Stimulated activated CD4-positive, alpha-beta T cell treated with anti-CD3 and anti-CD28 coated beads, TNF-alpha, amount 100 ng/mL, for 24 hours (primary cell): ENCODE measurements around the gene GNAT1.

Experiments used
- DNase-seq, 3 experiments: peaks; one replicate each; pipeline ENCODE4 v3.0.0-alpha.2; 2020; ENCODE audit warnings: low read depth in 3 of 3

Gene GNAT1

GRCh38 chr3:50162034-50162883 is 29.2 kb upstream of the GNAT1 start:
- no peak for DNase-seq

- no peak for DNase-seq
Measured at GRCh38 chr3:50163572-50164455, 27.6 kb upstream of the GNAT1 start.

DNA sequence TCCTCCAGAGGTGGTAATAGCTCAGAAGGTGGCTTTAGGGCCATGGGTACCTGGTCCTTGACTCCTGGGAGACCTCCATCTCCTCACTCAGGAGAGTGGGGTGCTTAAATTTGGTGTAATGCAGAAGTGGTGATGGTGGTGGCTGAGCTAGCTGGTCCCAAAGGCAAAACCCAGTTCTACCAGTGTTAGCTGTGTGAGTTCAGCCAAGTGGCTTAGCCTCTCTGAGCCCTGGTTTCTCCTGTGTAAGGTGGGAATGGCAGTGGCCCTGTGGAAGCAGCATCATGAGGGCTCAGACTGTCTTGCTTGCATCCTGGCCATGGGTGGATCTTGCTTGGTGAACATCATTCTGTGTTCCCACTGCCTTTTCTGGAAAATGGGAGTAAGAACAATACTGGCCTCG is 26.9 kb upstream of the GNAT1 start:
- no peak for DNase-seq

DNA sequence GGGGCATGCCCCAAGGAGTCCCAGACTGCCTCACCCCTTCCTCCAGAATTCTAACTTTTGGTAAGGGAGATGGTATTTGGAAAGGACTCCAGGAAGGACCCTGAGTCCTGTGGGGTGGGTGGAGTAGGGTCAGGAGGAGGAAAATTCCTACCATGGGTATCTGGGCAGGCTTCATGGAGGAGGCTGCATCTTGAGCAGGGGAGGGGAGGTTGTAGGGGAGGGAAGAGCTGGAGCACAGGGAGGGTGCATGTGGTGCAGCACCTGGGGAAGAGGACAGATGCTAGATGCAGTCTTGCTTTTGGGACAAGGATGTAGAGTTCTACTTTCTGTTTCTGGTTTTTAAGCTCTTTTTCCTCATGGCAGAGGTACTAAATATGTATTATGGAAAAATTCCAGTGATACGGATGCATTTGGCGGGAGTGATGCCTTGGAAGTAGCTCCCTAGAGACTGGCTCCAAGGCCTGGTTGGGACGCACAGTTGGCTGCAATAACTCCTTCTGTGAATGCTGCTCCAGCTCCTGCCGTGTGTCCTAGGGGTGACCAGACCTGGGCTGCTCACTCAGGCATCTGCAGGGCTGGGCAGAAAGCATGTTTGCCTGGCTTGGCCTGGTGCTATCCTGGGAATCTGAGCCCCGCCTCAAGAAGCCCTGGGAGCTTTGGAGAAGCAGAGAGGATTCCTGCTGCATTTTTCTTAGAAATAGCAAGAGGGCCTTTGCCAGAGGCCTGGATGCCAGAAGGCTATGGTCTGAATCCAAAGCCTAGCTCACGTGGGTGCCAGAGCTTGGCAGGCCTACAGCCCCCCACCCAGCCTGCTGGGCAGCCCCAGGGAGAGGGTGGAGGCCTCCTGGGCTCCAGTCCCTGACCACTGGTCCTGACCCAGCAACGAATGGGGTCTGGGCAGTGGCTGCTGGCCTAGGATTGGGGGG is 26.2 kb upstream of the GNAT1 start:
- no peak for DNase-seq

GRCh38 chr3:50165910-50166538 is 25.4 kb upstream of the GNAT1 start:
- no peak for DNase-seq

- DNase-seq, result no peak
Measured at GRCh38 chr3:50166620-50167019, 24.8 kb upstream of the GNAT1 start.

DNA sequence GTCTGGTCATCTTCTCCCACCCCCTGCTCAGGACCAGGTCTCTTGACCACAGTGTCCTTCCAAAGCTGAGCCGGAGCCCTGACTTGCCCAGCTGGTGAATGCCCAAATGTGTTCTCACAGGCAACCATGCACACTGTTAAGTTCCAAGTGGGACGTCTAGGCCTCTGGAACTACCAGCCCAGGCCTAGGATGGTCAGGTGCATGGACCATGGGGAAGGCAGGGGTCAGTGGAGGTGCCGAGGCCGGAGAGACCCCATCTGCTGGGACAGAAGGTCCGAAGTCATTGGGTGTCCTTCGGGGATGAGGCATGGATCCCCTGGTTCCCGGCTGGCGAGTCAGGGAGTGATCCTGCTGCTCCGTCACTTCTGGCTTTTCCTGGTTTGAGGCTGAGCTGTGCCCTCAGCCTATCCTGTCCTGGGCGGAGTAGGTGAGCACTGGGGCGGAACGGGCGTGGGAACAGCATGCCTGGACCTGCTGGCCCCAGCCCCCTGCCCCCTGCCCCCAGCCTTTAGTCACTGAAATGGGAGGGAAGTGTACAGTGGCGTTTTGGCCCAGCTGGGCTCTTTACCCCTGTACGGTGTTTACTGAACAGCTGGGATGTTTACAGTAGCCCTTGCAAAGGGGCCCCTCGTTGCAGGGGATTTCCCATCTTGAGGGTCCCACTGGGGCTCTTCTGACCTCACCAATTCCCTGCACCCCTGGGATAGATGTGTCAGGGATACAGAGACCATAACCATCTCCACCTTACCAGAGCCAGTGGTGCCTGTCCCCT is 24.2 kb upstream of the GNAT1 start:
- no peak for DNase-seq

- DNase-seq, result no peak
Measured at GRCh38 chr3:50167841-50168209, 23.6 kb upstream of the GNAT1 start.

GRCh38 chr3:50168388-50168787 is 23.0 kb upstream of the GNAT1 start:
- no peak for DNase-seq

- no peak for DNase-seq
Measured at GRCh38 chr3:50168791-50169190, 22.6 kb upstream of the GNAT1 start.

GRCh38 chr3:50169232-50169832 is 22.1 kb upstream of the GNAT1 start:
- DNase-seq, result no peak

GRCh38 chr3:50169858-50170257 is 21.6 kb upstream of the GNAT1 start:
- DNase-seq, result no peak

- DNase-seq, result no peak
Measured at GRCh38 chr3:50170689-50171088, 20.7 kb upstream of the GNAT1 start.

- DNase-seq, result no peak
Measured at GRCh38 chr3:50171540-50172301, 19.7 kb upstream of the GNAT1 start.

DNA sequence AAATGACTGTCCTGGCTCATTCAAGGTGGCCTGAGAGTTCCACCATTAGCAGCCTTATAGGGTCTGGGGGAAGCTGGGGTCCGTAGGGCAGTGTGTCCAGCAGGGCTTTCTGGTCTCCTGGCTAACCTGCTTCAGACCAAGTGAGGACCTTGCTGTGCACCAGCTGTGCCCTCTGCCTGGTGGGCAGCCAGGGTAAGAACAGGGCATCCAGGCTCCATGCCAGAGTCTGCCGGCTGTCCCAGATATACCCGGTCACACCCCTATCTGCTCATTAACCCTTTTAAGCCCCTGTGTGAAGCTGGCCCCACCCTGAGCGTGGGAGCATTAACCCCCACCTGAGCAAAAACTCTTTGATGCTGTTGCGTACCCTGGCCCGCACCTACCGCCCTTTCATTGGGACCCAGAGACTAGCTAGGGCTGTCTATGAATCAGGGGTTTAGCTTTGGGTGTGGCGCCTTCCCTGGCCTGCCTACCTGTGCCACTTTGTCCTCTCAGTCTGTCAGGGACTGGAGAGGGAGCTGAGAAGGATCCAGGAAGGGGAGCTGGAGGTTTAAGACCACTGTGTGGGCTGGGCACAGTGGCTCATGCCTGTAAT is 18.7 kb upstream of the GNAT1 start:
- no peak for DNase-seq

- no peak for DNase-seq
Measured at GRCh38 chr3:50173685-50174516, 17.5 kb upstream of the GNAT1 start.

DNA sequence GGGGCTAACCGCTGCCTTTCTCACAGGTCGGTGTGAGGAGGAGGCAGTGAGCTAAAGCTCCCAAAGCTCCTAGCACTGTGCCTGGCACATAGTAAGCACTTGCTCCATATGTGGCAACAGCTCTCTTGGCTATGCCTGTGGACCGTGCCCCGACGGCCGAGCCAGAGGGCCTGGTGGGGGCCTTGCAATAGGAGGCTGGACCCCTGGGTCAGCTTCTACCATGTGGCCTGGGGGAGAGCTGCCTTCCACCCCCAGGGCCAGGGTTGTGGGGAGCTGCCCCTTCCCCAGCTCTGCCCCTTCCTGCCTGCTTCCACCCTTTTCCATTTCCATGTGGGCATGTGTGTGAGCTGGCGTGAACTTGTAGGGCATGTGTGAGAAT is 16.9 kb upstream of the GNAT1 start:
- no peak for DNase-seq

DNA sequence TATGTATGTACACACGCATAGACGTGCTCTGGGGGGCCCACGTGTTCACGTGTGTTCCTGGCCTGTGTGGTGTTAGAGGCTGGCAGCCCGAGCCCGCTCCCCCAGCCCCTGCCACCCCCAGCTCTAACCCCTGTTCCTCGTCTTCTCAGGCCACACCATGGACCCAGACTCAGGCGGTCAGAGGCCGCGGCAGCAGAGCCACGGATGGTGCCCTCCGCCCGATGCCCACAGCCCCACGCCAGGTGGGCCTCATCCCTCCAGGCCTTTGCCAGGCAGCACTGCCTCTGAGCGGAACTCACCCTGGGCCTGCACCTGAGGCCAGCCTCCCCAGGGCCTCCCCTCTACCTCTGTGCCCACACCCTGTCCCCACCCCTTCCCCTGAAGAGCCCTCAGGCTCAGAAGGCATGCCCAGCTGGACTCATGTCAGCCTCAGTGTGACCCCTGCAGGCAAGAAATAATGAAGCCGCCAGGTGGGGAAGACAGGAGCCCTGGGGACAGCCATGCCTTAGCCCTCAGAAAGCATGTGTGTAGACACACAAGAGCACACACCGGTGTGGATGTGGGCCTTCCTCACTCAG is 16.4 kb upstream of the GNAT1 start:
- no peak for DNase-seq
